ENCODE data around the gene PPL.

Gene PPL

GRCh38 chr16:4936991-4937781, at the start of gene PPL:
PPL (minus strand) TSS chr16:4937148; CDS start chr16:4937045, 103 bp downstream.
- ChIA-PET CTCF (interaction anchor here (0.7 to 1.6 kb wide), 5 partner anchors 18 to 20 kb away, joined by 3 to 5 read pairs (median 3); no protein-coding TSS in a partner anchor), POLR2A (interaction anchor here (0.6 to 1.7 kb wide), 2 partner anchors 8 to 165 kb away, joined by 5 to 7 read pairs; no protein-coding TSS in a partner anchor)
- H3K9me3 ChIP-seq (ENCODE audit: control insufficient read depth, insufficient read depth, low read depth, low read length), result no peaks in the 10 kb centered on the region
- peaks cover 4% of the 10 kb centered on the region; the same call in 1 of the 2 replicates for H3K4me1 ChIP-seq (ENCODE audit: control insufficient read depth, insufficient read depth, low read length)
- peak within 1 kb of the TSS; percentile 52 for H3K4me3 ChIP-seq (ENCODE audit: low read depth, low read length)
- H3K27ac ChIP-seq (ENCODE audit: extremely low read depth, low read depth, low read length), result no peak within 1 kb of the TSS; the same call in 1 of the 2 replicates
- no peaks in the 10 kb centered on the region for H3K36me3 ChIP-seq (ENCODE audit: control insufficient read depth in 2 of 2, insufficient read depth in 1 of 2, low read length in 2 of 2)
- no peak for TF ChIP-seq KLF8 (tag by site-specific recombination; IDR thresholded peaks at IDR 0.05)
- TF ChIP-seq ZNF670 (tag by site-specific recombination; IDR thresholded peaks at IDR 0.05; ENCODE audit: low read depth), result no peak
- no peak for TF ChIP-seq ZNF423 (tag by site-specific recombination; IDR thresholded peaks at IDR 0.05)
- TF ChIP-seq SP2 (tag by site-specific recombination; IDR thresholded peaks at IDR 0.05), result peak; percentile 47; the same call in 1 of the 2 replicates
- TF ChIP-seq PRDM4 (tag by site-specific recombination; IDR thresholded peaks at IDR 0.05), result no peak
- no peak for TF ChIP-seq ZNF292 (tag by site-specific recombination; IDR thresholded peaks at IDR 0.05; ENCODE audit: borderline replicate concordance, low read depth)
- TF ChIP-seq ZNF214 (tag by site-specific recombination; IDR thresholded peaks at IDR 0.05; ENCODE audit: borderline replicate concordance), result no peak
- no peak for TF ChIP-seq ZNF18 (tag by site-specific recombination; IDR thresholded peaks at IDR 0.05)
- no peak for TF ChIP-seq ZBTB7A (tag by site-specific recombination; IDR thresholded peaks at IDR 0.05; ENCODE audit: low read depth)
- no peak for TF ChIP-seq ZNF324 (tag by site-specific recombination; IDR thresholded peaks at IDR 0.05)
- TF ChIP-seq PBX3 (CRISPR knock-in tag; IDR thresholded peaks at IDR 0.05), result no peak
- no peak for TF ChIP-seq ZNF624 (tag by site-specific recombination; IDR thresholded peaks at IDR 0.05)
- no peak for TF ChIP-seq ZNF202 (tag by site-specific recombination; IDR thresholded peaks at IDR 0.05; ENCODE audit: borderline replicate concordance)
- 0 out of 2 replicates have a peak, but pooled peaks have one; percentile 30 for TF ChIP-seq ZNF10 (tag by site-specific recombination; IDR thresholded peaks at IDR 0.05)
- no peak for TF ChIP-seq ZBTB6 (tag by site-specific recombination; IDR thresholded peaks at IDR 0.05)
- no peak for TF ChIP-seq ZNF707 (tag by site-specific recombination; IDR thresholded peaks at IDR 0.05)
- no peak for TF ChIP-seq ZNF623 (tag by site-specific recombination; IDR thresholded peaks at IDR 0.05)
- no peak for TF ChIP-seq ZNF580 (tag by site-specific recombination; IDR thresholded peaks at IDR 0.05)
- no peak for TF ChIP-seq ZFP37 (tag by site-specific recombination; IDR thresholded peaks at IDR 0.05)
- TF ChIP-seq PATZ1 (tag by site-specific recombination; IDR thresholded peaks at IDR 0.05), result peak; percentile 19; the same call in 1 of the 2 replicates
- no peak for TF ChIP-seq ZNF433 (tag by site-specific recombination; IDR thresholded peaks at IDR 0.05; ENCODE audit: low read depth)
- no peak for TF ChIP-seq MYNN (tag by site-specific recombination; IDR thresholded peaks at IDR 0.05; ENCODE audit: borderline replicate concordance)

Data from HEK293 (cell line).